Smooth muscle cell (in vitro differentiated cells): ENCODE data around the gene UTP3. TPM values are rescaled to one million over a fixed set of nuclear protein-coding genes. Genes with fewer than 3 reads are reported as not detected.
"Not testable (repeated sequence)": the region's sequence is repeated elsewhere in the genome, so short reads cannot be mapped to it uniquely, and the experiment has no call there.

Experiments
- DNase-seq: peaks from one replicate; lab custom pipeline; 2025; ENCODE audit not compliant: unreplicated experiment; lab: John Stamatoyannopoulos, UW
- H2AFZ ChIP-seq: fragments of 200-600 bp; sonication (generic); 2 replicates; pipeline ENCODE4 v1.6.0; 2016; ENCODE audit warnings: antibody characterized with exemption, low read depth, mild to moderate bottlenecking
- H3F3A ChIP-seq: fragments of 200-600 bp; sonication (generic); 2 replicates; pipeline ENCODE4 v1.6.0; 2017; ENCODE audit warnings: antibody characterized with exemption, low read depth
- H3K27ac ChIP-seq: fragments of 200-600 bp; sonication (generic); 2 replicates; pipeline ENCODE4 v1.5.1; 2016; ENCODE audit warnings: low read depth, mild to moderate bottlenecking
- H3K27me3 ChIP-seq: fragments of 200-600 bp; sonication (generic); 2 replicates; pipeline ENCODE4 v1.6.1; 2016; ENCODE audit warnings: low read depth, mild to moderate bottlenecking
- H3K36me3 ChIP-seq: fragments of 200-600 bp; sonication (generic); 2 replicates; pipeline ENCODE4 v1.5.1; 2016; ENCODE audit warnings: low read depth
- H3K4me1 ChIP-seq: fragments of 200-600 bp; sonication (generic); 2 replicates; pipeline ENCODE4 v1.5.1; 2016; ENCODE audit warnings: low read depth
- H3K4me2 ChIP-seq: fragments of 200-600 bp; sonication (generic); 2 replicates; pipeline ENCODE4 v1.6.0; 2016; ENCODE audit warnings: mild to moderate bottlenecking
- H3K4me3 ChIP-seq: fragments of 200-600 bp; sonication (generic); 2 replicates; pipeline ENCODE4 v1.5.1; 2016; ENCODE audit warnings: mild to moderate bottlenecking
- H3K79me2 ChIP-seq: fragments of 200-600 bp; sonication (generic); 2 replicates; pipeline ENCODE4 v1.6.0; 2016; ENCODE audit warnings: low read depth, mild to moderate bottlenecking
- H3K9ac ChIP-seq: fragments of 200-600 bp; sonication (generic); 2 replicates; pipeline ENCODE4 v1.6.0; 2016; ENCODE audit warnings: low read depth
- H3K9me3 ChIP-seq: fragments of 200-600 bp; sonication (generic); replicated peaks from 2 replicates; pipeline ENCODE4 v1.5.1; 2016; ENCODE audit warnings: low read depth
- H4K20me1 ChIP-seq: fragments of 200-600 bp; sonication (generic); 2 replicates; pipeline ENCODE4 v1.6.0; 2016; ENCODE audit warnings: low read depth
- CTCF ChIP-seq: fragments of 200-600 bp; sonication (generic); IDR thresholded peaks from 2 replicates; pipeline ENCODE4 v1.5.1; 2017; ENCODE audit warnings: borderline replicate concordance, mild to moderate bottlenecking, antibody characterized with exemption; ENCODE audit not compliant: insufficient read depth, poor library complexity, severe bottlenecking
- WGBS: methylation state at CpG from one replicate; pipeline ENCODE4 v1.1.7; 2016; ENCODE audit warnings: low lambda C conversion rate; 5-methylcytosine and 5-hydroxymethylcytosine counted together
- polyA plus RNA-seq: library from polyadenylated mRNA; unstranded; fragments of >200 nt; fragmentation: Nextera tagmentation; extraction: Ambion mirVana; gene quantifications from 2 replicates; pipeline ENCODE4 v1.2.1, GENCODE V29; 2016
- total RNA-seq: library from RNA; depleted of rRNA; stranded (reverse); fragments of >200 nt; gene quantifications from 2 replicates; pipeline ENCODE4 v1.2.3, GENCODE V29; 2014

Gene UTP3
- total and polyA plus RNA-seq, 2 experiments from 2014 or later: 11.8 to 15.2 TPM

- Histone ChIP-seq H2AFZ (peak overlapping the region; percentile 93), H3K27ac (peak overlapping the region; percentile 92), H3K36me3 (no peaks in the 10 kb centered on the region), H3K4me2 (peak overlapping the region; percentile 95), H3K9ac (peak overlapping the region; percentile 86), H3K79me2 (peaks cover 35% of the 10 kb centered on the region), H4K20me1 (peaks cover 20% of the 10 kb centered on the region), H3K9me3 (no peaks in the 10 kb centered on the region), H3K27me3 (peaks cover 3% of the 10 kb centered on the region), H3F3A (peaks cover 8% of the 10 kb centered on the region), H3K4me1 (peaks cover 21% of the 10 kb centered on the region), H3K4me3 (peak overlapping the region; percentile 65)
- no peak for DNase-seq
- 85% methylated on average over 13 of the region's 13 CpGs for WGBS
- TF ChIP-seq CTCF: no peak
These were observed 940 bp upstream of the UTP3 start for GRCh38 chr4:70687392-70687791.

GRCh38 chr4:70688795-70689231 lies 481 bp downstream of the UTP3 start:
- peak overlapping the region; percentile 95 for H3K4me2 ChIP-seq
- H3K27ac ChIP-seq: peak overlapping the region; percentile 92
- H3K4me3 ChIP-seq: peak overlapping the region; percentile 65
- peaks cover 3% of the 10 kb centered on the region for H3K27me3 ChIP-seq
- H3K4me1 ChIP-seq: peaks cover 21% of the 10 kb centered on the region
- peak overlapping the region; percentile 52 for H3K9ac ChIP-seq
- H4K20me1 ChIP-seq: peaks cover 20% of the 10 kb centered on the region
- TF ChIP-seq CTCF: no peak
- 1% methylated on average over 19 of the region's 19 CpGs for WGBS
- DNase-seq: no peak
- peaks cover 8% of the 10 kb centered on the region for H3F3A ChIP-seq
- H3K79me2 ChIP-seq: peaks cover 35% of the 10 kb centered on the region
- no peaks in the 10 kb centered on the region for H3K9me3 ChIP-seq
- peak overlapping the region; percentile 57 for H2AFZ ChIP-seq
- no peaks in the 10 kb centered on the region for H3K36me3 ChIP-seq

GRCh38 chr4:70691661-70692060 lies 3.3 kb downstream of the UTP3 start:
- WGBS: 100% methylated on average over 1 of the region's 1 CpG
- H3K79me2 ChIP-seq: peaks cover 35% of the 10 kb centered on the region

GRCh38 chr4:70694633-70695032 lies 6.3 kb downstream of the UTP3 start:
- not testable (repeated sequence) for H3K27me3 ChIP-seq, H3K9me3 ChIP-seq, H2AFZ ChIP-seq, H3K4me2 ChIP-seq, H3F3A ChIP-seq, H3K36me3 ChIP-seq, H3K9ac ChIP-seq, H3K4me3 ChIP-seq, DNase-seq, H3K27ac ChIP-seq
- Histone ChIP-seq H3K4me1 (peaks cover 10% of the 10 kb centered on the region), H3K79me2 (peaks cover 27% of the 10 kb centered on the region), H4K20me1 (peaks cover 20% of the 10 kb centered on the region)
- 92% methylated on average over 7 of the region's 7 CpGs for WGBS

More at GRCh38 chr4:70691661-70692060, 3.3 kb downstream of the UTP3 start:
- no peak overlapping the region for H3K4me3 ChIP-seq
- no peak overlapping the region for H3K27ac ChIP-seq
- no peaks in the 10 kb centered on the region for H3K9me3 ChIP-seq
- H3K9ac ChIP-seq: no peak overlapping the region
- peaks cover 8% of the 10 kb centered on the region for H3F3A ChIP-seq
- H3K4me1 ChIP-seq: peaks cover 21% of the 10 kb centered on the region
- H2AFZ ChIP-seq: no peak overlapping the region
- no peaks in the 10 kb centered on the region for H3K36me3 ChIP-seq
- H4K20me1 ChIP-seq: peaks cover 20% of the 10 kb centered on the region
- no peaks in the 10 kb centered on the region for H3K27me3 ChIP-seq
- no peak for TF ChIP-seq CTCF
- H3K4me2 ChIP-seq: no peak overlapping the region
- no peak for DNase-seq

GRCh38 chr4:70698435-70698834 lies 10.1 kb downstream of the UTP3 start:
- H3K79me2 ChIP-seq, H2AFZ ChIP-seq, H3K4me3 ChIP-seq, H3K27me3 ChIP-seq, H3K27ac ChIP-seq, H3K9me3 ChIP-seq, H4K20me1 ChIP-seq, H3K4me1 ChIP-seq, H3K4me2 ChIP-seq, H3K36me3 ChIP-seq, DNase-seq, H3K9ac ChIP-seq, H3F3A ChIP-seq: not testable (repeated sequence)
- 70% methylated on average over 8 of the region's 8 CpGs for WGBS
